Trophoblast cell (in vitro differentiated cells and primary cell): ENCODE data around the gene ART4.

Experiments used
- DNase-seq, 2 donors: peaks; one replicate each; pipeline ENCODE4 v3.0.0-alpha.2; 2016
- H2AFZ ChIP-seq: 2 replicates; pipeline ENCODE4 v1.6.1; 2013; ENCODE audit warnings: low read length, moderate library complexity, mild to moderate bottlenecking; ENCODE audit not compliant: insufficient read depth, poor library complexity
- H2AK5ac ChIP-seq: 2 replicates; pipeline ENCODE4 v1.6.1; 2013; ENCODE audit warnings: mild to moderate bottlenecking, low read length
- H2BK120ac ChIP-seq: 2 replicates; pipeline ENCODE4 v1.6.1; 2013; ENCODE audit warnings: low read length, mild to moderate bottlenecking, moderate library complexity; ENCODE audit not compliant: insufficient read depth, poor library complexity
- H2BK12ac ChIP-seq: 2 replicates; pipeline ENCODE4 v1.6.1; 2013; ENCODE audit warnings: mild to moderate bottlenecking, low read length, moderate library complexity
- H2BK5ac ChIP-seq: 2 replicates; pipeline ENCODE4 v1.6.1; 2013; ENCODE audit warnings: low read length, low read depth, moderate library complexity, mild to moderate bottlenecking; ENCODE audit not compliant: poor library complexity
- H3K14ac ChIP-seq: 2 replicates; pipeline ENCODE4 v1.6.1; 2013; ENCODE audit warnings: mild to moderate bottlenecking, low read length
- H3K18ac ChIP-seq: 2 replicates; pipeline ENCODE4 v1.6.1; 2013; ENCODE audit warnings: mild to moderate bottlenecking, low read length
- H3K23ac ChIP-seq: 2 replicates; pipeline ENCODE4 v1.6.1; 2013; ENCODE audit warnings: low read length
- H3K27ac ChIP-seq: 2 replicates; pipeline ENCODE4 v1.5.1; 2013; ENCODE audit warnings: low read depth, mild to moderate bottlenecking, inconsistent platforms, low read length, moderate library complexity
- H3K27me3 ChIP-seq: 2 replicates; pipeline ENCODE4 v1.6.1; 2013; ENCODE audit warnings: inconsistent platforms, mild to moderate bottlenecking, low read length, moderate library complexity; ENCODE audit not compliant: insufficient read depth
- H3K36me3 ChIP-seq, 2 experiments: 1 replicate in 1 of 2; 2 replicates in 1 of 2; pipeline ENCODE4 v1.6.1; 2013; ENCODE audit warnings: low read length in 2 of 2, mild to moderate bottlenecking in 2 of 2, moderate library complexity in 1 of 2; ENCODE audit not compliant: insufficient read depth in 2 of 2, control insufficient read depth in 1 of 2
- H3K4ac ChIP-seq: 2 replicates; pipeline ENCODE4 v1.6.1; 2013; ENCODE audit warnings: low read depth, mild to moderate bottlenecking, low read length, moderate library complexity
- H3K4me1 ChIP-seq, 2 experiments: 1 replicate in 1 of 2; 2 replicates in 1 of 2; pipeline ENCODE4 v1.6.1; 2013; ENCODE audit warnings: low read length in 2 of 2, mild to moderate bottlenecking in 2 of 2, moderate library complexity in 1 of 2; ENCODE audit not compliant: insufficient read depth in 2 of 2, control insufficient read depth in 1 of 2
- H3K4me2 ChIP-seq: 2 replicates; pipeline ENCODE4 v1.6.1; 2013; ENCODE audit warnings: inconsistent platforms, mild to moderate bottlenecking, low read length, moderate library complexity
- H3K4me3 ChIP-seq: 2 replicates; pipeline ENCODE4 v1.5.1; 2013; ENCODE audit warnings: mild to moderate bottlenecking, low read depth, low read length, inconsistent platforms
- H3K79me1 ChIP-seq: one replicate; pipeline ENCODE4 v1.6.1; 2013; ENCODE audit warnings: low read length
- H3K79me2 ChIP-seq: 2 replicates; pipeline ENCODE4 v1.6.1; 2013; ENCODE audit warnings: low read length, mild to moderate bottlenecking; ENCODE audit not compliant: control insufficient read depth, insufficient read depth, poor library complexity
- H3K9ac ChIP-seq: 2 replicates; pipeline ENCODE4 v1.6.1; 2013; ENCODE audit warnings: mild to moderate bottlenecking, low read length
- H3K9me3 ChIP-seq: 2 replicates; pipeline ENCODE4 v1.6.1; 2013; ENCODE audit warnings: low read depth, mild to moderate bottlenecking, control low read depth, inconsistent platforms, low read length; ENCODE audit not compliant: insufficient read depth
- H4K12ac ChIP-seq: 2 replicates; pipeline ENCODE4 v1.6.1; 2013; ENCODE audit warnings: low read depth, mild to moderate bottlenecking, low read length, moderate library complexity
- H4K8ac ChIP-seq: 2 replicates; pipeline ENCODE4 v1.6.1; 2013; ENCODE audit warnings: low read depth, mild to moderate bottlenecking, low read length, moderate library complexity
- H4K91ac ChIP-seq: one replicate; pipeline ENCODE4 v1.6.1; 2013; ENCODE audit warnings: low read depth, mild to moderate bottlenecking, low read length, moderate library complexity
- WGBS: extraction: QIAGEN DNeasy Blood & Tissue Kit; methylation state at CpG from one replicate; pipeline ENCODE4 v1.1.7; 2013; ENCODE audit warnings: missing lambda C conversion rate; ENCODE audit not compliant: insufficient read length, insufficient coverage; ENCODE audit errors: extremely low coverage; 5-methylcytosine and 5-hydroxymethylcytosine counted together

The ART4 gene

GRCh38 chr12:14846042-14846587, 2.8 kb upstream of the ART4 start:
- Histone ChIP-seq H2AFZ (no peak overlapping the region), H3K4me2 (no peak overlapping the region), H2BK12ac (no peak overlapping the region), H4K12ac (no peak overlapping the region), H3K23ac (no peak overlapping the region), H2BK5ac (no peak overlapping the region), H3K27ac (no peak overlapping the region), H3K27me3 (no peaks in the 10 kb centered on the region), H3K4me1 (peaks cover 2 to 21% of the 10 kb centered on the region in 2 experiments), H3K4me3 (no peak overlapping the region), H3K9me3 (no peaks in the 10 kb centered on the region), H3K18ac (no peak overlapping the region), H3K79me1 (peaks cover 23% of the 10 kb centered on the region), H3K14ac (no peak overlapping the region), H2AK5ac (no peak overlapping the region), H4K8ac (no peak overlapping the region), H3K9ac (no peak overlapping the region), H2BK120ac (no peak overlapping the region), H3K4ac (no peak overlapping the region), H4K91ac (no peak overlapping the region), H3K79me2 (peaks cover 4% of the 10 kb centered on the region), H3K36me3 (no peaks in the 10 kb centered on the region)
- no CpG with 5 or more reads among the region's 3 CpGs for WGBS
- DNase-seq: no peak

GRCh38 chr12:14845350-14845750, 2.0 kb upstream of the ART4 start:
- Histone ChIP-seq H3K9me3 (no peaks in the 10 kb centered on the region), H3K27ac (no peak overlapping the region), H3K9ac (no peak overlapping the region), H3K4me2 (no peak overlapping the region), H2AK5ac (no peak overlapping the region), H3K79me2 (peaks cover 4% of the 10 kb centered on the region), H3K23ac (no peak overlapping the region), H3K4me1 (peaks cover 2 to 14% of the 10 kb centered on the region in 2 experiments), H4K8ac (peak overlapping the region; percentile 82), H3K18ac (no peak overlapping the region), H3K27me3 (no peaks in the 10 kb centered on the region), H4K91ac (peak overlapping the region; percentile 86), H3K14ac (peak overlapping the region; percentile 61), H3K79me1 (peaks cover 17% of the 10 kb centered on the region), H4K12ac (no peak overlapping the region), H3K4ac (peak overlapping the region; percentile 51), H2BK12ac (peak overlapping the region; percentile 45), H2AFZ (no peak overlapping the region), H2BK120ac (peak overlapping the region; percentile 81), H3K4me3 (no peak overlapping the region), H2BK5ac (peak overlapping the region; percentile 92), H3K36me3 (no peaks in the 10 kb centered on the region)
- no CpG with 5 or more reads among the region's 3 CpGs for WGBS
- peak; percentile 58 to 85 for DNase-seq

- Histone ChIP-seq H2BK120ac (no peak overlapping the region), H3K14ac (no peak overlapping the region), H3K9ac (no peak overlapping the region), H3K23ac (no peak overlapping the region), H3K4ac (no peak overlapping the region), H3K9me3 (no peaks in the 10 kb centered on the region), H2BK12ac (no peak overlapping the region), H2AFZ (no peak overlapping the region), H3K79me1 (peaks cover 17% of the 10 kb centered on the region), H4K12ac (no peak overlapping the region), H3K27ac (no peak overlapping the region), H2BK5ac (no peak overlapping the region), H3K4me1 (peaks cover 2 to 14% of the 10 kb centered on the region in 2 experiments), H2AK5ac (no peak overlapping the region), H3K27me3 (no peaks in the 10 kb centered on the region), H3K4me2 (no peak overlapping the region), H3K79me2 (peaks cover 4% of the 10 kb centered on the region), H3K18ac (no peak overlapping the region), H3K36me3 (no peaks in the 10 kb centered on the region), H4K91ac (no peak overlapping the region), H4K8ac (no peak overlapping the region), H3K4me3 (no peak overlapping the region)
- DNase-seq: no peak
These were observed 1.1 kb upstream of the ART4 start for GRCh38 chr12:14844401-14844800.

- H3K23ac ChIP-seq: no peak overlapping the region
- H3K36me3 ChIP-seq: no peaks in the 10 kb centered on the region
- H3K9ac ChIP-seq: no peak overlapping the region
- H3K79me2 ChIP-seq: peaks cover 2% of the 10 kb centered on the region
- H3K79me1 ChIP-seq: peaks cover 11% of the 10 kb centered on the region
- no peaks in the 10 kb centered on the region for H3K9me3 ChIP-seq
- no peak overlapping the region for H3K18ac ChIP-seq
- H2BK5ac ChIP-seq: no peak overlapping the region
- peaks cover 3 to 12% of the 10 kb centered on the region in 2 experiments for H3K4me1 ChIP-seq
- H2BK12ac ChIP-seq: no peak overlapping the region
- no peak overlapping the region for H4K12ac ChIP-seq
- H3K14ac ChIP-seq: no peak overlapping the region
- DNase-seq: no peak
- H3K4me2 ChIP-seq: no peak overlapping the region
- H3K27ac ChIP-seq: no peak overlapping the region
- WGBS: no CpG with 5 or more reads among the region's 3 CpGs
- no peak overlapping the region for H2AK5ac ChIP-seq
- H2AFZ ChIP-seq: no peak overlapping the region
- H3K27me3 ChIP-seq: no peaks in the 10 kb centered on the region
- H4K91ac ChIP-seq: no peak overlapping the region
- no peak overlapping the region for H3K4me3 ChIP-seq
- no peak overlapping the region for H3K4ac ChIP-seq
- H2BK120ac ChIP-seq: no peak overlapping the region
- H4K8ac ChIP-seq: no peak overlapping the region
These were observed 1.0 kb downstream of the ART4 start for GRCh38 chr12:14842315-14842714.
